Measurements from ENCODE around the gene DDX56. TPM values are rescaled to one million over a fixed set of nuclear protein-coding genes. Genes with fewer than 3 reads are reported as not detected.

DDX56 gene
- total and polyA plus RNA-seq, 2 of the 13 experiments (the other 11 are each of a cell fraction or from before 2014, with no cell fraction given) = 82.6 to 120 TPM

- TF ChIP-seq ZSCAN22 (CRISPR knock-in tag; IDR thresholded peaks at IDR 0.05) (no peak), ZNF446 (CRISPR knock-in tag; IDR thresholded peaks at IDR 0.05) (0 out of 2 replicates have a peak, but pooled peaks have one; percentile 24), NFKB2 (CRISPR knock-in tag; IDR thresholded peaks at IDR 0.05; ENCODE audit: borderline replicate concordance) (0 out of 2 replicates have a peak, but pooled peaks have one; percentile 74), FOXA3 (CRISPR knock-in tag; IDR thresholded peaks at IDR 0.05) (peak; percentile 72), ZNF784 (CRISPR knock-in tag; IDR thresholded peaks at IDR 0.05; ENCODE audit: borderline replicate concordance) (peak; percentile 81), ZNF768 (CRISPR knock-in tag; IDR thresholded peaks at IDR 0.05) (0 out of 2 replicates have a peak, but pooled peaks have one; percentile 34), ZNF704 (CRISPR knock-in tag; IDR thresholded peaks at IDR 0.05; ENCODE audit: borderline replicate concordance) (peak; percentile 69; the same call in 1 of the 2 replicates), SMARCE1 (IDR thresholded peaks at IDR 0.05; ENCODE audit: borderline replicate concordance) (no peak), ZSCAN20 (CRISPR knock-in tag; IDR thresholded peaks at IDR 0.05; ENCODE audit: borderline replicate concordance) (no peak), NCOA1 (CRISPR knock-in tag; IDR thresholded peaks at IDR 0.05) (no peak), REL (CRISPR knock-in tag; conservative IDR thresholded peaks at IDR 0.05) (no peak), PBX3 (CRISPR knock-in tag; IDR thresholded peaks at IDR 0.05; ENCODE audit: borderline replicate concordance) (0 out of 2 replicates have a peak, but pooled peaks have one; percentile 12), SCMH1 (CRISPR knock-in tag; IDR thresholded peaks at IDR 0.05; ENCODE audit: borderline replicate concordance) (no peak), MATR3 (CRISPR knock-in tag; IDR thresholded peaks at IDR 0.05) (no peak), GABPA (IDR thresholded peaks at IDR 0.05; ENCODE audit: low read depth, low read length) (peak; percentile 77), GABPA (CRISPR knock-in tag; IDR thresholded peaks at IDR 0.05; ENCODE audit: low read depth) (peak; percentile 59; the same call in 1 of the 2 replicates), SYNCRIP (IDR thresholded peaks at IDR 0.05; ENCODE audit: insufficient read depth, low read depth, low read length) (no peak), HNF1A (IDR thresholded peaks at IDR 0.05; ENCODE audit: low read depth) (no peak), HNF1A (CRISPR knock-in tag; IDR thresholded peaks at IDR 0.05; ENCODE audit: borderline replicate concordance) (no peak), ZNF282 (IDR thresholded peaks at IDR 0.05; ENCODE audit: partially characterized antibody) (no peak), ZNF205 (CRISPR knock-in tag; IDR thresholded peaks at IDR 0.05) (peak; percentile 77), ZNF501 (CRISPR knock-in tag; IDR thresholded peaks at IDR 0.05) (peak; percentile 94), ZNF547 (CRISPR knock-in tag; IDR thresholded peaks at IDR 0.05) (no peak), ISL2 (CRISPR knock-in tag; IDR thresholded peaks at IDR 0.05) (peak; percentile 55)
These were observed 32.8 kb upstream of the DDX56 start, which contains the start of gene OGDH (continued) for GRCh38 chr7:44606341-44607140.

All from HepG2 (cell line).